Stromal cell of bone marrow (primary cell): Measurements from ENCODE around the gene TMEM178A.
"Not testable (repeated sequence)": the region's sequence is repeated elsewhere in the genome, so short reads cannot be mapped to it uniquely, and the experiment has no call there.

Experiments used
- DNase-seq: peaks from one replicate; pipeline ENCODE4 v3.0.0-alpha.2; 2012; ENCODE audit warnings: low read depth

Gene TMEM178A

DNA sequence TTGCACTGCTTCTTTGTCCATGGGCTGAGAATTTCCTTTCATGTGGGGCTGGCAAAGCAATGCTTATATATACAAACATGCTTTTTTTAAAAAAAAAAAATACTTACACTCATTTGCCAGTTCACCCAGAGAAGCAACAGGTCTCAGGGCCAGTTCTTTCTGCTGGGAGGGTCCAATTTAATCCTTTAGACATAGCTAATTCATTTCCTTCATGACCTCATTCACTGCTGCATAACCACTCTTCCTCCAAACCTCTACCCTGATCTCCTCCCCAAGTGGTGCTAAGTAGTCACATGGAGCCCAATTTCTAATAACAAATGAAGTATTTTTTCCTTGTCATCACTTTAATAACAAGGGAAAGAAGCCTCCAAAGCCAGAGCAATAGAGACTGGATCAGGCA, 17.1 kb upstream of the TMEM178A start:
- DNase-seq: no peak

DNA sequence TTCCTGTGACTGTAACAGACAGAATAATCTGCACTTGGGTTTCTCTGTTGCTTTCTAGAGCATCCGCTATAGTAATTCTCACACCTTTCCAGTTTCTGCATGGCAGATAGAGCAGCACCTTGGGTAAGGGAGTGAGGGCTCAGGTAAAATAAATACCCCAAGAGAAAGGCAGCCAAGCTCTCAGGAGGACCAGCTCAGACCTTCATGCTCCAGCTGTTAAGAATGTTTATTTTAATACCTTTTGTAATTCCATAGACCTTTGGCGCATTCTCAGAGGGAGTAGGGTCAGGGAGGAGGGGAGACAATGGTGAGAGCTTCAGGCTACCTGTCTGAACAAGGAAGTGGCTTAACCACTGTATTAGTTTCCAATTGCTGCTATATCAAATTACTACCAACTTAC, 16.2 kb upstream of the TMEM178A start:
- no peak for DNase-seq

DNA sequence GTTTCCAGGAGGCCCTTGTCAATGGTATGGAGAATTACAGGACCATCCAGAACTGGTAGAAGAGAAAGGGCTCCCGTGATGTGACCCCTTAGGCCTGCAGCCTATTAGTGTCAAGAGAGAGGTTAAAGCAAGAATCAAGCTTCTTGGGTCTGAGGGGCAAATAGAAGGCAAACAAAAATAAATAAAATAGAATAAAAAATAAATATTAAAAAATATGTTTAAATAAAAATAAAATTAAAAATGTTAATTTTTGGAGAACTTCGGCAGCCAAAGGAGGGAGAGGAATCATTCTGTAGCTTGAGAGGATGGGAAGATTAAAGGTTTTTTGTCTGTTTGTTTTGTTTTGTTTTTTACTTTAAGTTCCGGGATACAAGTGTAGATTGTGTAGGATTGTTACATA, 15.2 kb upstream of the TMEM178A start:
- DNase-seq: no peak

DNA sequence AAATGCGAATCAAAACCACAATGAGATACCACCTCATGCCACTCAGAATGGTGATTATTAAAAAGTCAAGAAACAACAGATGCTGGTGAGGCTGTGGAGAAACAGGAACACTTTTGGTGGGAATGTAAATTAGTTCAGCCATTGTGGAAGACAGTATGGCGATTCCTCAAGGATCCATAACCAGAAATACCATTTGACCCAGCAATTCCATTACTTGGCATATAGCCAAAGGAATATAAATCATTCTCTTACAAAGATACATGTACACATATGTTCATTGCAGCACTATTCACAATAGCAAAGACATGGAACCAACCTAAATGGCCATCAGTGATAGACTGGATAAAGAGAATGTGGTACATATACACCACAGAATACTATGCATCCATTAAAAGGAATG, 9.5 kb upstream of the TMEM178A start:
- not testable (repeated sequence) for DNase-seq

DNA sequence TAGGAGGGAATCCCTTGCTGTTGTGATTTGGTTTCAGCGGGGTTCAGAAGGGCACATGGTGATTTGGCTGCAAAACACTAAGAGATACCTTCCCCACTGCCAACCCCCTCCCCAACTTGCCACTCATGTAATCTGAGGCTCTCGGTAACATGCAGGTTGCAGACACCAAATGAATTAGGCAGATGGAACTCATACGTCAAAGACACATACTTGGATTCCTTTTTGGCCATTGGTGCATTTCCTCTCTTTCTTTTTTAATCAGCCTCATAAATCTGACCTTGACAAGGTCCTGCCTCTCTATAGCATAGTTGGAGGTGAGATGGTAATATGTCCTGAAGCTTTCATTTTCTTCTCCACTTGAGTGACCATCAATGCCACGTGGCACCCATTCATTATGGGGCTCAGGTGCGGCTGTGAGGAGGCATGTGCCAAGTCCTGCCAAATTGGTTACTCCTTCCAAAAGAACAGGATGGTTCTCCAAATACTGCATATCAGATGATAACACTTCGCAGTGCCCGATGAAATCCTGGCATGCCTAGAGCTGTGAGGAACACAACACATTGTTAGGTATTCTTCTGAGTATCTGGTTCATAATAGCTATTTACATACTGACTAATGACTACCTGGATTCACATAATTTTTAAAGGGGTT, 8.3 kb upstream of the TMEM178A start:
- DNase-seq: no peak

DNA sequence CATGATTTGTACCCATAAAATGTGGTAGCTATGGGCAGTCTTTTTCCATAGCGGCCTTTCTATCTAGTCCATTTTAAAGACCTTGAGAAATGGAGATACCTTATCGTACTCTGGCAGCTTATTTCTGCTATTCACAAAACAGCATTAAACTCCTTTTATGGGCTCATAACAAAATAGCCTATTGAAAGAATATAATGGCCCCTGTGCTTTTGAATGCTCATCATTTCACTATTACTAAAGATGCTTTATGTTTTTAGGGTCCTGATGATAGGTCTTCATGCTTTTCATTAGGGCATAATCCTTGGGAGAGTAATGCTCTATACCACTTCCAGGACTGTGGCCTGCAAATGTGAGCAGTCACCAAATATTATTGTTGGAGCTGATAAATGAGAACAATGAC, 7.3 kb upstream of the TMEM178A start:
- DNase-seq: no peak

DNA sequence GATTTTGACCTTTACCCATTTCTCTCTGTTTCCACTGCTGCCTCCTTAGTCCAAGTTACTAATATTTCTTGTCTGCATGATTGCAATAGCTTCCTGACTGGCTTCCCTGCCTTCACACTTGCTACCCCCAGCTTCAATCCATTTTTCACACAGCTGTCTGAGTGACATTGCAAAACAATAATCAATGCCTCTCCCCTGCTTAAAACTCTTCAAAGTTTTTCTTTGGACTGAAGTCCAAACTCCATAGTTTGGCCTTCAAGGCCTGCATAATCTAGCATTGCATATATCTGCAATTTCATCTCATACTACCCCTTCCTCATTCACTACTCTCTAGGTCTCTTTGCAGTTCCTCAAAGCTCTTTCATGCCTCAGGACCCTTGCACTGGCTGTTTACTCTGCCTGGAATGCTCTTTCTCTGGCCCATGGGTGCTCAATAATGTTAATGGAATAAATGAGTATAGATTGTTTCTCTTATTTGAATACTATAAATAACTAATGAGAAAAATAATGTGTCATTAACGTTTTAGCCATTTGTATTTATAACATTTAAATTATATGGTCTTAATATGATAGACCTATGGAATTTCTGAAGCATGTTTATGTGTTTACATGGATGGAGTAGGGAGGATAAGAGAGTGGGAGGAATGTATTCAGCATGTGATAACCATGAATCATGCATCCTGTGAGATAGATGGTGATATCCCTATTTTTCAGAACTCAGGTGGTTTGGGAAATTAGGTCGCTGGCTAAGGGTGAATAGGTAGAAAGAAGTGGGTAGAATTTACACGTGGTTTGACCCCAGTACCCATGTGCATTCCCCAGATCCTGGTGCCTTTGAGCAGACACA, 5.7 kb upstream of the TMEM178A start:
- DNase-seq: no peak

DNA sequence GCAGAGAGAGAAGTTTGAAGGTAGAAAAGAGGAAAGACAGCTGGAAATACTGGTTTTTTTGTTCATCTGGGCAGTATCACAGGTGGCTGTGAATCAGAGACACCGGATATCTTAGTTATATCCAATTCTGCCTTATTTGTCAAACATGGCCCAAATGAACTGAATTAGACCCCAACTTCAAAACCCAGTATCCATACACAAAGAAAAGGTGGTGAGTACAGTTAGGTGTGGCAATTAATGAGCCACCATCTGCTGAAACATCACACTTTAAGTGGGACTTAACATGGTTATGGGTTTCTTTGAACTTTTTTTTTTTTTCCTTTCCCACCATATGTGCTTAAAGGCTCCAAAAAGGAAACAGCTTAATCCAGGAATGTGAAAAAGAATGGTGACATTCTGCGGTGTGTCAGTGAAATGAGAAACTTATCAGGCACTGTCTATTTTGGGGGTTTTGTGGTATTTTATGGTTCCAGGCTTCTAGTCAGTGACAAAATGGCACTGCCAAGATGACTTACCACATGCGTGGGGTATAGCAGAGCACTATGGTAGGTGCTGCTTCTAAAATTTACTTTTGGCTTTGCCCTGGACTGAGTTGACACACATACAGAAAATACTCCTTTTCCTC, 5.0 kb upstream of the TMEM178A start:
- no peak for DNase-seq

DNA sequence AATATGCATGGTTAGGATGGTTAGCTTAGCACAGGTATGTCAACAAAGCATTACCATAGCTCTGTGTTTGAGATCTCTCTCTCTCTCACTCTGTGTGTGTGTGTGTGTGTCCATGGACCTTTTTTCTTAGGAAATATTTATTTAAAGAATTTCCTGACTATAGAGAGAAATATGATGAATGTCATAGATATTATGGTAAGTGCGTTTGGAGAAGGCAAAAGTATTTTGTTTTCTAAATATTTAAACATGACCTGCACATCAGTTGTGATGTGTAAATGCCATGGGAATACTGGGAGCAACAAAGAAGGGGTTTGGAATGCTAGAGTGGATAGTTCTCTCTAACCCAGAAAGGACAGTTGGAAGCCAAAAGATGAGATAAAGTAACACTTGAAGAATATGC, 3.9 kb upstream of the TMEM178A start:
- DNase-seq: no peak

DNA sequence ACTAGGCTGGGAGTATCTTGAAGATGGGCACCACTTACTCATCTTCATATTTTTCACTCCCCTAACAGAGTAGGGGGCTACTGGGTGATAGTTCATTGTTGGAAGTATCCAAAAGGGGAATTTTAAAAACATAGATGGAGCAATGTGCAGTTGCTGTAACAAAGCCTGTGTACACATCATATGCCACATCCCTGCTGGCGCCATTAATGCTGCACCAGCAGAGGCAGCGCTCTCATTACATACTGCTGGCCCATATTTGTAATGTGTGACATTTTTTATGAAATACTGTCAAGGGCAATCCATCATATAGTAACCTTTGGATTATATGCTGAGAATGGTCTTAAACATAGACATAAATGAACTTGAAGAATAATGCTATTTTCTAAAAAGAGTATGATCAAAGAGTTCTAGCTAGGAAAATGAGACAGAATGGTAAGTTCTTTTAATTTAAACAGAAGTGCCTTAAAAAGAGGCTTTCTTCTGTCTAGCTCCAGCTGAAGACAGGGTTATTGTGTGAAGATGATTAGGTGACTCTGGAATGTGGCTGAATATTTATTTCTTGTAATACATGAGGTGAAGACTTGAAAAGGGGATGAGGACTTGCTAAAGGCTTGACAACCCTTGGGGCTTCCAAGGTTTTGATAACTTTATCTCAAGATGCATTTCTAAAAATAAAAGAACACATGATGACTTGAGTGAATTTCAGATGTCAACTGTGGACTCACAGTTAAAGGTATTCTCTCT, 2.4 kb upstream of the TMEM178A start:
- no peak for DNase-seq

DNA sequence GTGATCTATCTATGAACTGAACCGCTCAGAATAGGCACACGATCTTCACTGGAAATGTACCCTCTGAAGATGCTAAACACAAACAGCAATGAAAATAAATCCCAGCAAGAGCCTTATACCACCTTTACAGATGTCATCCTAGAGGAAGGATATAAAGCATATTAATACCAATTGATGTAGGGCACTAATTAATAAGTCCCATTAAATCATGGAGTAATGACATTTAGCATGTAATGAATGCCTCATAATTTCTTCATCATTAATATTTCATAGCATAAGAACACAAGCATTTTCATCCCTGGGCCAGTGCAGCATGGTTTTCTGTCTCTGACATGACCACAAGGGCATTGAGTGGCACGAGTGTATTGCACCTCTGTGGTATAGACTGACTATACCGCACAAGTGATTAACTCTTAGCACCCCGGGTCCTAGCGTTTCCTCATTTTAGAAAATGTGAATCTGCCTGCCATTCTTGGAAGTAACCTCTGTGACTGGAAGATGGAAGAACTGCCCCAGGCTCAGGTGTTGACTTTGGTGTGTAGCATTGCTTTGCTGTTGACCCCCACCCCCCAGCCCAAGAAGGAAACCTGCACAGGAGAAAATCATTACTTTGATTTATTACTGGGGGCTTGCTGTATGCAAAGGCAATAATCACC, 1.4 kb upstream of the TMEM178A start:
- no peak for DNase-seq

DNA sequence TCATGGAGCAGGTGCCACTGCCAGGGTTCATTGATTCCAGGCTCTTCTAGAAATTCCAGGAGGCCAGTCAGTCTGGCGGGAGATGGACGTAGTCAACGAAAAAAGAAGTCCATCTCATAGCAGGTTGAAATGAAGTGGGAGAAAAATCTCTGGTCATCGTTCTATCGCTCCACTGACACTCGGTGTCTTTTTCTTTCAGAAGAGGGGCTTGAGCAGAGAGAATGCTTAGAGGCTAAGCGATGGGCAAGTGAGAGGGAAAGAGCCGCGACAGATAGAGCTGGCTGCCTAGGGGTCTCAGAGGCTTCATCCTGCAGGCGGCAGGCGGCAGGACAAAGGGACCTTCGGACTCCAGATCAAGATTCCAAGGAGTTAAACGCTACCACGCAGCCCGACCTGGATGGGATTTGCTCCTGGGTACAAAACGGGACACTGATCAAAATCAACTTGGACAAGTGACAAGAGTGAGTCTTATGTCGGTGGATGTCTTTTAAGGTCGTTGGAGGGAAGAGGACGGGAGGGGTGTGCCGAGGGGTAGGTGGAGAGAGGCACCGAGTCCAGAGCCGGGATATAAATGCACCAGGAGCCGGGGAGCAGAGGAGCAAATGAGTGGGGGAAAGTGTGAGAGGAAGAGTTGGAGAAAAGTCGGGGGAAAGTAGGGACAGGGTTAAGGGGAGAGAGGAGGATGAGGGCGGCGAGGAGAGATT, 677 bp upstream of the TMEM178A start:
- DNase-seq: no peak

DNA sequence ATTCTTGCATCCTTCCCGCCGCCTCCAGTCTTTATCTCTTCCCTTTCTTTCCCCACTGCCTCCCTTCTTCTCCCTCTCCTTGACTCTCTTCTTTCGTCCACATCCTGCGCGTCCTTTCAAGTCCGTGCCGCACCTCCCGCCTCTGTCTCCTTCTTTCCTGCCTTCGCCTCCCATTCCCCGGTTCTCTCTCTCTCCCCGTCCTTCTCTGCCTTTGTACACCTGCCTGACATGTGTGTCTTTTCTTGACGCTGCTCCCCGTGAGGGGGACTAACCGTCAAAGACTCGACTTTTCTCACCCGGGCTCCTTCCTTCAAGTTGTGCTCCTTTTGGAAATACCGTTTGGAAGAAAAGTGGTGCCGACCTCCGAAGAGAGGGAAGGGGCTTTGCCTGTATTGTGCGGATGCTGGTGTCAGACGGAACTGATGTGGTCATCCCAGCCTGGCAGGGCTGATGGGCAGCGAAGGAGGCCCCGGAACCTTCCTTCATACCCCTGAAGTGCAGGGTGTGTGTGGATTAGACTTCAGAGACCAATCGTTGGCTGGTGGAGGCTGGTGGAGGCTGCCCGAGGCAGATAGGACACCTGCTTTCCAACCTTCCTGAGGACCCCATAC, 879 bp downstream of the TMEM178A start:
- no peak for DNase-seq

DNA sequence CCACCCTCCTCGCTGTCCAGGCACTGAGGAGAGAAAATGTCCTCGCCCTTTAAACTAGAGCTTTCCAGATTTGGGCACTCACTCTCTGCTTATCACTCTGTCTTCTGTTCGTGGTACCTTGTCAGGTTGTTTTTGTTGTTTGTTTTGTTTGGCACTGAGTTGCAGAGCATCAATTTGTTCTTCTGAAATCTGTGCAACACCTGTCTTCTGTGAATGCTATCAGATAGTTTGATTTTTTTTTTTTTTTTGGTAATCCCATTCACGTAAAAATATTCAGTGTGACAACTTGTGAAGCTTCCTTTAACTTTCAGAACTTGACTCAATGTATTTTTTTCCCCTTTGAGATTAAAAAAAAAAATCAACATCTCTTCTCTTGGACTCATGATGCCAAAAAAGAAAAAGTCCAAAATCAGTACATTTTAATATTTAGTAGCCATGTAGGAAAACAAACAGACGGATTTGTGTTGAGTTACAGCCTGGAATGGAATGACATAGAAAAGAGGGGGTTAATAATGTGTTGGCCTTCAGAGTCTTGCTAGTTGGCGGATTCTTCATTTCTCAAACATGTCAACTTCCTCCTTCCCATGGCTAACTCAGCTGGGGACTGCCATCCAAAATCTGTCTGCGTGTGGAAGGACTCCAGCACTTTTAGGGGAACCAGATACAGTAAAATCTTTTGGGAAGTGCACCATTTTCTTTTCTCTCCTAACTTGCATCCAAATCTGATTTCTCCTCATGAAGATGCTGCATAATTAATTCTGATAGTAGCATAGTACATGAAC, 1.6 kb downstream of the TMEM178A start:
- no peak for DNase-seq

DNA sequence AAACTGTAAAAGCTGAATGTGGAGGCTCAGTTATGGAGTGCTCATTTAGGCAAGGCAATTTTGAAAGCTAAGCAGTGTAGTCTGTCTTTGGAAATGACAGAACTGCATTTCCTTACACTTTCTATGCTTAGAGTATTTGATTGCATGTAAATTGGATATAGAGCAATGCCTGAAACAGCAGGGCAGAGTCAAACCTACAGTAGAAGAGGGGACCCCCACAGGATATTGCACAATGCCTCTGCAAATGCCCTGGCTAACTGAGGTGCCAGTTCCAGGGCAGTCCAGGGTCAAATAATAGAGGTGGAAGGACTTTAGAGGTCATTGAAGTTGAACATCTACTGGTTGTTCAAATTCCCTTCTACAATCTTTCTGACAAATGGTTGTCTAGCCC, 2.2 kb downstream of the TMEM178A start:
- DNase-seq: no peak

DNA sequence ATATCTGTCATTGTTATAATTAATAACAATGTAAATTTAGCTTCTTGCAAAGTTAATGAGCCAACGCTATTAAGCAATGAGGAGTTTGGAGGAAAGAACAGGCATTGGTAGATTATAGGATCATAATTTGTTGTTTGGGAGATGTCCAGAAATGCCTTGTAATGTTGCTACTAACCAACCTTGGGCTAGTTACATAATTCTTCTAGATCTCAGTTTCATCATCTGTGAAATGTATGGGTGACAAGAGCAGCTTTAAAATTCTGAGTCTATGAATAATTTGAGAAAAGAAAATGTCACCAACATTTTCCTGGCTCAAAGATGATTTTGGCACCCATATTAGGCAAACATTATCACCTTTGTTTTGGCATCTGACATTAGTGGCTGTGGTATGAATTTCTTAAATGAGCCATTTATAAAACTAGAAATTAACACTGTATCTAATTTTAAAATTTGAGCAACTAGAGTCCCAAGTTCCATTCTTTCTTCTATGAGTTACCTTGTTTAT, 2.9 kb downstream of the TMEM178A start:
- DNase-seq: no peak

DNA sequence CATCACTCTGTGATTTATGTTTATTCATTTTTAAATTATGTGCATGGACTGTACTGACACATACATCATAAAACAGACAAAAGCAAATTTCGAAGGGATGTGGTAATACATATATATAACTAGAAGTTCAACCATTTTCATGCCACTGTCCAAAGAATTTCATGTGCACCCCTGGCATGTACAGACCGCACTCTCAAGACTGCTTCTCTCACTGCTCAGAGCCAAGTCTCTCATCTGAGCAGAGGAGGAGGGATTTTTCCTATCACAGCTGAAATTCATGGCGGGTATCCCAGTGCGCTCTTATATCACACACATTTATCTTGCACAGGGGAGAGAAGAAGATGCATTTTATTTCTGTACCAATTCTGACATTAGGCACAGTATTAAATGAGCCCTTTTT, 5.9 kb downstream of the TMEM178A start:
- no peak for DNase-seq

DNA sequence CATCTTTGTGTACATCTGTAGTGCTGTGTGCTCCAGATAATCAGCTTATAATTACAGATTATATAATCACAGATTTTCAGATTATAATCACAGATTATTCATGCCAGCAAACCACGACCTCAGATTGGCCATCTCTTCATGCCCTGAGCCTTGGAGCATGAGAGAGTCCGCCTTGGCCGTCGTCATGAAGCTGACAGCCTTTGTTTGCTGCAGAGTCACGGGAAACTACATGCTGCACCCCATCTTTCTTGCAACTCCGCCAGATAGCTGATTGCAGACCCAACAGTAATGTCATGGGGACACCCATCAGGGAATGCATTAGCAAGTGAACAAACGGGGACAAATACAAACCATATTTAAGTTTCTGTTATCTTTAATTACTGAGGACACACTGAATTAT, 7.3 kb downstream of the TMEM178A start:
- DNase-seq: no peak

DNA sequence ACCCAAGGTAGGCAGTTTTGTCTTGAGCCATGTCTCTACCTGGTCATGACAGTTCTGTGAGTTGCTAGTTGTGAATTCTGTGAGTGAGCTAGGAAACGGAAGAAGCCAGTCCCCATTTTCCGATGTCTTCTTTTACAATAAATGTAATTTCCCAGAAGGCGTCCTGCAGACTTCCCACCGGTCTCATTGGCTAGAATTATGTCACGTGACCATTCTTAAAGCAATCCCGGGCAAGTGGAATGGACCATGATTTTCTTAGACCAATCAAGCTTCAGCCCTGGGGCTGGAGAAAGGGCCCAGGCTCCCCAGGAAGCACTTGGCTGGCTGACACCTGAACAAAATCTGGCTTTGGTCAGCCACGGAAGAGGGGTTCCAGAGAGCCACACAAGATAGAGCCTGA, 10.6 kb downstream of the TMEM178A start:
- no peak for DNase-seq

DNA sequence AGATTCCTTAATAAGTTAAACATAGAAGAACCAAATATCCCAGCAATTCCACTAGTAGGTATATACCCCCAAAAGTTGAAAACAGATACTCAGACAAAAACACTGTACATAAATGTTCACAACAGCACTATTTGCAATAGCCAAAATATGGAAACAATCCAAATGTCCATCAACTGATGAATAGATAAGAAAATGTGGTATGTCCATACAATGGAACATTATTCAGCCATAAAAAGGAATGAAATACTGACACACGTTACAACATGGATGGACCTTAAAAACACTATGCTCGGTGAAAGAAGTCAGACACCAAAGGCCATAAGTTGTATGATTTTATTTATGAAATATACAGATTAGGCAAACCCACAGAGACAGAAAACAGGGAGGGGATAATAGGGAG, 12.5 kb downstream of the TMEM178A start:
- DNase-seq: no peak
